Endothelial cell of umbilical vein (primary cell): ENCODE measurements around the gene NARS2. TPM values are rescaled to one million over a fixed set of nuclear protein-coding genes. Genes with fewer than 3 reads are reported as not detected.

ENCODE experiments used
- BruUV-seq: library from RNA; stranded (reverse); fragments of 400-500 nt; replicated peaks from 2 replicates; lab custom pipeline; 2021; lab: Mats Ljungman, UMichigan
- CTCF ChIA-PET: fragments of 300-600, 350-600 bp; sonication (Branson Sonifier 250); formaldehyde crosslinking; loops from one replicate; lab custom pipeline; 2021; ENCODE audit warnings: antibody characterized with exemption, inconsistent platforms; lab: Charles Lee
- POLR2A ChIA-PET: fragments of 300-600, 350-600 bp; sonication (Branson Sonifier 250); formaldehyde crosslinking; loops from one replicate; lab custom pipeline; 2021; ENCODE audit warnings: antibody characterized with exemption, inconsistent platforms; lab: Charles Lee
- DNase-seq: peaks from one replicate; pipeline ENCODE4 v3.0.0-alpha.2; 2011; ENCODE audit warnings: low read depth, low spot score
- FAIRE-seq: peaks from 2 replicates; lab custom pipeline; 2011; peaks lifted over from hg19 to GRCh38; lab: Jason Lieb, UNC
- H2AFZ ChIP-seq: 2 replicates; pipeline ENCODE4 v1.6.0; 2012; ENCODE audit warnings: low read depth, low read length, control low read depth, inconsistent platforms
- H3K27ac ChIP-seq: 2 replicates; pipeline ENCODE4 v1.5.1; 2011; ENCODE audit warnings: low read depth, mild to moderate bottlenecking, control low read depth, low read length, moderate library complexity; ENCODE audit not compliant: insufficient read depth
- H3K27me3 ChIP-seq, 2 experiments: 2 replicates each; pipeline versions ENCODE4 v1.6.0 to v1.6.1; 2011; ENCODE audit warnings: low read length in 2 of 2, mixed read lengths in 1 of 2; ENCODE audit not compliant: control insufficient read depth in 2 of 2, insufficient read depth in 2 of 2
- H3K36me3 ChIP-seq, 2 experiments: 2 replicates in 1 of 2; 3 replicates in 1 of 2; pipeline ENCODE4 v1.5.1; 2011; ENCODE audit warnings: low read length in 2 of 2, mild to moderate bottlenecking in 1 of 2, moderate library complexity in 1 of 2; ENCODE audit not compliant: control insufficient read depth in 2 of 2, insufficient read depth in 2 of 2; ENCODE audit errors: extremely low read depth in 1 of 2
- H3K4me1 ChIP-seq: 3 replicates; pipeline ENCODE4 v1.5.1; 2011; ENCODE audit warnings: mild to moderate bottlenecking, low read length; ENCODE audit not compliant: control insufficient read depth, insufficient read depth; ENCODE audit errors: extremely low read depth
- H3K4me2 ChIP-seq: 2 replicates; pipeline ENCODE4 v1.6.1; 2011; ENCODE audit warnings: low read length, control low read depth, mixed read lengths; ENCODE audit not compliant: insufficient read depth
- H3K4me3 ChIP-seq, 3 experiments: fragments of 200-600 bp in 1 of 3; sonication (generic), shearing (Covaris generic) in 1 of 3; replicated peaks in 1 of 3; 2 replicates each; pipeline ENCODE4 v1.5.1; 2011 to 2016; ENCODE audit warnings: control low read depth in 3 of 3, low read length in 3 of 3, mild to moderate bottlenecking in 2 of 3, inconsistent platforms in 1 of 3, low read depth in 1 of 3, moderate library complexity in 1 of 3; ENCODE audit not compliant: insufficient read depth in 1 of 3
- H3K79me2 ChIP-seq: 2 replicates; pipeline ENCODE4 v1.6.0; 2012; ENCODE audit warnings: low read length, inconsistent platforms; ENCODE audit not compliant: control insufficient read depth, insufficient read depth
- H3K9ac ChIP-seq: replicated peaks from 2 replicates; pipeline ENCODE3; 2011; ENCODE audit warnings: low read length, control low read depth; ENCODE audit not compliant: insufficient read depth; ENCODE audit errors: extremely low read depth
- H3K9me1 ChIP-seq: replicated peaks from 3 replicates; pipeline ENCODE4 v1.6.0; 2011; ENCODE audit warnings: mild to moderate bottlenecking, low read length; ENCODE audit not compliant: control insufficient read depth, insufficient read depth; ENCODE audit errors: extremely low read depth
- H3K9me3 ChIP-seq: replicated peaks from 2 replicates; pipeline ENCODE4 v1.5.1; 2012; ENCODE audit warnings: low read length, inconsistent platforms; ENCODE audit not compliant: control insufficient read depth, insufficient read depth
- H4K20me1 ChIP-seq: replicated peaks from 2 replicates; pipeline ENCODE3; 2011; ENCODE audit warnings: mild to moderate bottlenecking, low read length; ENCODE audit not compliant: control insufficient read depth, insufficient read depth; ENCODE audit errors: extremely low read depth
- CTCF ChIP-seq, 2 donors: IDR thresholded peaks; 1 replicate in 1 of 2; 2 replicates in 1 of 2; pipeline ENCODE4 v1.5.1; 2011; ENCODE audit warnings: low read length in 2 of 2, mild to moderate bottlenecking in 2 of 2, moderate library complexity in 2 of 2, control low read depth in 1 of 2, inconsistent platforms in 1 of 2, low read depth in 1 of 2; ENCODE audit not compliant: insufficient read depth in 1 of 2; ENCODE audit errors: extremely low read depth in 1 of 2
- EZH2 ChIP-seq: IDR thresholded peaks from 2 replicates; pipeline ENCODE4 v1.6.1; 2012; ENCODE audit warnings: borderline replicate concordance, low read depth, mild to moderate bottlenecking, moderate library complexity, low read length, inconsistent platforms; ENCODE audit not compliant: severe bottlenecking
- FOS ChIP-seq: IDR thresholded peaks from 2 replicates; pipeline ENCODE4 v1.6.1; 2011; ENCODE audit warnings: mild to moderate bottlenecking, low read length, moderate library complexity, borderline replicate concordance; ENCODE audit not compliant: insufficient read depth
- GATA2 ChIP-seq: IDR thresholded peaks from 2 replicates; pipeline ENCODE4 v1.7.0; 2011; ENCODE audit warnings: low read depth, mild to moderate bottlenecking, moderate library complexity, mixed read lengths, low read length; ENCODE audit not compliant: insufficient read length, insufficient read depth
- JUN ChIP-seq: IDR thresholded peaks from 2 replicates; pipeline ENCODE4 v1.6.1; 2011; ENCODE audit warnings: borderline replicate concordance, low read depth; ENCODE audit not compliant: insufficient read length, insufficient read depth
- MAX ChIP-seq: IDR thresholded peaks from 2 replicates; pipeline ENCODE4 v1.6.1; 2011; ENCODE audit not compliant: insufficient read depth, insufficient read length
- MYC ChIP-seq: IDR thresholded peaks from one replicate; pipeline ENCODE4 v1.6.1; 2011; ENCODE audit warnings: mild to moderate bottlenecking, low read depth, low read length
- POLR2A ChIP-seq: IDR thresholded peaks from 2 replicates; pipeline ENCODE4 v1.6.1; 2012; ENCODE audit warnings: low read depth, mild to moderate bottlenecking, control low read depth, low read length
- POLR2AphosphoS5 ChIP-seq: IDR thresholded peaks from 2 replicates; pipeline ENCODE4 v1.6.1; 2012; ENCODE audit warnings: low read depth, mild to moderate bottlenecking, control low read depth, low read length, moderate library complexity; ENCODE audit not compliant: insufficient read depth
- dilution Hi-C: fragments of 300-500 bp; cut with MboI; formaldehyde crosslinking; loops from one replicate; pipeline ENCODE4 v1.15.0; 2019; ENCODE audit warnings: low sequenced_read_pairs; ENCODE audit not compliant: extremely low pct_ligation_motif_present
- intact Hi-C: fragments of 100-400 bp; cut with micrococcal nuclease; formaldehyde crosslinking; loops from one replicate; pipeline ENCODE4 v1.10.0; 2022
- polyA plus RNA-seq, 4 experiments: library from polyadenylated mRNA; depleted of rRNA in 3 of 4; stranded (reverse) in 3 of 4; unstranded in 1 of 4; fragments of >200 nt; gene quantifications; 2 replicates each; pipeline versions ENCODE4 v1.2.1 to v1.2.3, GENCODE V29; 2011 to 2012; ENCODE audit warnings: missing spikeins in 1 of 4
- total RNA-seq: library from RNA; stranded (reverse); gene quantifications from 2 replicates; pipeline ENCODE4 v1.2.3, GENCODE V29; 2021

The NARS2 gene
- total and polyA plus RNA-seq, 2 donors (not counting 3 experiments of a cell fraction or from before 2014, with no cell fraction given), result 6.9 to 16.7 TPM

DNA sequence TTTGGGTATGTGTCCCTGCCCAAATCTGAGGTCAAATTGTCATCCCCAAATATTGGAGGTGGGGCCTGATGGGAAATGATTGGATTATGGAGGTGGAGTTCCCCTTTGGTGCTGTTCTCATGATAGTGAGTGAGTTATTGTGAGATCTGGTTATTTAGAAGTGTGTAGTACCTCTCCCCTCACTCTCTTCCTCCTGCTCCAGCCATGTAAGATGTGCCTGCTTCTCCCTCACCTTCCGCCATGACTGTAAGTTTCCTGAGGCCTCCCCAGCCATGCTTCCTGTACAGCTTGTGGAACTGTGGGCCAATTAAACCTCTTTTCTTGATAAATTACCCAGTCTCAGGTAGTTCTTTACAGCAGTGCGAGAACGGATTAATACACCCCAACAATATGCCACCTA lies 166.0 kb downstream of the NARS2 start:
- no peak for DNase-seq
- Histone ChIP-seq H3K79me2 (peaks cover 95% of the 10 kb centered on the region), H3K4me1 (no peaks in the 10 kb centered on the region), H3K9ac (no peak overlapping the region), H4K20me1 (peaks cover 6% of the 10 kb centered on the region), H3K4me3 (no peak overlapping the region), H3K27ac (no peak overlapping the region), H3K27me3 (no peaks in the 10 kb centered on the region), H3K9me3 (no peaks in the 10 kb centered on the region), H3K36me3 (no peaks in the 10 kb centered on the region), H2AFZ (no peak overlapping the region), H3K4me2 (no peak overlapping the region), H3K9me1 (no peaks in the 10 kb centered on the region)
- no TSS peak for BruUV-seq
- CTCF ChIA-PET, result no interaction called here
- TF ChIP-seq FOS (no peak), POLR2AphosphoS5 (no peak), MAX (no peak), GATA2 (no peak)
- POLR2A ChIA-PET, result no interaction called here
- dilution Hi-C loops (no loop called here), intact Hi-C loops (no loop called here)
- FAIRE-seq, result no peak

DNA sequence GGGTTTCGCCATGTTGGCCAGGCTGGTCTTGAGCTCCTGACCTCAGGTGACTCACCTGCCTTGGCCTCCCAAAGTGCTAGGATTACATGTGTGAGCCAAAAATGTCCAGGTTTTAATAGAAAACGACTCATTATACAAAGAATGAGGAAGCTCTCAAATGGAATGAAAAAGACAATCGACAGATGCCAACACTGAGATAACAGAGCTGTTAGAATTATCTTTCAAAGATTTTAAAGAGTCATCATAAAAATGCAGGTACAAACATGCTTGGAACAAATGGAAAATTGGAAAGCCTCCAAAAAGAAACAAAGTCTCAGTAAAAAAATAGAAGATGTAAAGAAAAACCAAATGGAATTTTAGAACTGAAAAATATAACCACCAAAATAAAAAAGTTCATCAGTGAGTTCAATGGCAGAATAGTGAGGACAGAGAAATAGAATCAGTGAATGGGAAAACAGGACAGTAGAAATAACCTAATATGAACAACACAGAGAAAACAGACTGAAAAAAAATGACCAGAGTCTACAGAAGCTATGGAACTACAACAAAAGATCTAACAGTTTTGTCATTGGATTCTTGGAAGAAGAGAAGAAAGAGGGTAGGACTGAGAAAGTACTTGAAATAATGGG lies 168.0 kb downstream of the NARS2 start:
- Histone ChIP-seq H3K79me2 (peaks cover 88% of the 10 kb centered on the region), H3K9me1 (no peaks in the 10 kb centered on the region), H3K27me3 (no peaks in the 10 kb centered on the region), H3K9me3 (no peaks in the 10 kb centered on the region), H3K36me3 (no peaks in the 10 kb centered on the region), H3K4me2 (no peak overlapping the region), H3K4me3 (no peak overlapping the region), H3K27ac (no peak overlapping the region), H3K4me1 (no peaks in the 10 kb centered on the region), H2AFZ (no peak overlapping the region), H3K9ac (no peak overlapping the region), H4K20me1 (peaks cover 10% of the 10 kb centered on the region)
- POLR2A ChIA-PET, result no interaction called here
- DNase-seq (no peak), FAIRE-seq (no peak)
- CTCF ChIA-PET, result interaction anchor here (1.3 kb wide), 1 partner anchor 158 kb away, joined by 3 read pairs; no protein-coding TSS in a partner anchor
- no TSS peak for BruUV-seq
- dilution Hi-C loops (no loop called here), intact Hi-C loops (no loop called here)
- TF ChIP-seq JUN (no peak), MAX (no peak), POLR2A (no peak), MYC (no peak), EZH2 (no peak), POLR2AphosphoS5 (no peak), CTCF (IDR thresholded peaks at IDR 0.05; ENCODE audit: extremely low read depth in 1 of 2, insufficient read depth in 1 of 2, low read depth in 1 of 2, low read length in 2 of 2) (no peak), FOS (no peak), GATA2 (no peak)
